RPMI8226 (cell line): Measurements from ENCODE around the gene CD99.
"Not testable (repeated sequence)": the region's sequence is repeated elsewhere in the genome, so short reads cannot be mapped to it uniquely, and the experiment has no call there.

Experiments used
- DNase-seq: peaks from one replicate; pipeline ENCODE4 v3.0.0-alpha.2; 2015

Gene CD99, protein sequence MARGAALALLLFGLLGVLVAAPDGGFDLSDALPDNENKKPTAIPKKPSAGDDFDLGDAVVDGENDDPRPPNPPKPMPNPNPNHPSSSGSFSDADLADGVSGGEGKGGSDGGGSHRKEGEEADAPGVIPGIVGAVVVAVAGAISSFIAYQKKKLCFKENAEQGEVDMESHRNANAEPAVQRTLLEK

GRCh38 chrX:2690856-2691542 lies at the start of gene CD99:
Gene CD99 (plus strand): TSS chrX:2691295. CDS start chrX:2691361, 66 bp downstream.
- DNase-seq, result peak; percentile 90

- no peak for DNase-seq
These were observed 48.9 kb upstream of the CD99 start for GRCh38 chrX:2642146-2642545.

DNA sequence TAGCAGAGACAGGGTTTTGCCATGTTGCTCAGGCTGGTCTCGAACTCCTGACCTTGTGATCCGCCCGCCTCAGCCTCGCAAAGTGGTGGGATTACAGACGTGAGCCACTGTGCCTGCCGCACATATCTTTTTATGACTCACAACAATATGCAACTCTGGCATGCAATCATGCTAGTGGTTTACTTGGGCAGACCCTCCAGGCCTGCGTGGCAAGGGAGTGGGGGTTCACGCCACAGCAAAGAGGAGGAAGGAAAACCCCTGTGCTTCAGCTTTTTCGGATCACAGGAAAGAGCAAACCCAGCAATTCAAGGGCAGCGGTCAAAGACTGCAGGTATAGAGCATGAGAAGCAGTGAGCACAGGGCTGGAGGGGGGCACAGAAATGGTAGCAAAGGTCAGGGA lies 48.3 kb upstream of the CD99 start:
- DNase-seq, result no peak

GRCh38 chrX:2643880-2644279 lies 47.2 kb upstream of the CD99 start:
- DNase-seq, result no peak

GRCh38 chrX:2645563-2645962 lies 45.5 kb upstream of the CD99 start:
- no peak for DNase-seq

DNA sequence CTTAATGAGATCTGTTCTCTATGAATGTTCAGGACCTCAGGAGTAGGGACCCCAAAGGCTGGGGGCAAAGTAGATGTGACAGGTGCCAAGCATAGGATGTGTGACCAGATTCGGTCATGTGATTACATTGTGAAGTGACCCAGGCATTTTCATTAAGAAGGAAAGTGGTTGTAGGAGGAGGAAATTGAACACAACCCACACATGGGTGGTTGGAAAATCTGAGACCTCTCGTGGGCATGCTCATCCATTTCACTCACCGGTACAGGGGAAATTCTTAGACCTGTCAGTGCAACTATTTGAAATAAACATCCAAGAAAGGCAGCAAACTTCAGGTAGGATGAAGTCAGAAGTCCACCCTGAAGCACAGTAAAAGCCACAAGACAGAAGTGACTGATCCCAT lies 43.5 kb upstream of the CD99 start:
- DNase-seq, result no peak

DNA sequence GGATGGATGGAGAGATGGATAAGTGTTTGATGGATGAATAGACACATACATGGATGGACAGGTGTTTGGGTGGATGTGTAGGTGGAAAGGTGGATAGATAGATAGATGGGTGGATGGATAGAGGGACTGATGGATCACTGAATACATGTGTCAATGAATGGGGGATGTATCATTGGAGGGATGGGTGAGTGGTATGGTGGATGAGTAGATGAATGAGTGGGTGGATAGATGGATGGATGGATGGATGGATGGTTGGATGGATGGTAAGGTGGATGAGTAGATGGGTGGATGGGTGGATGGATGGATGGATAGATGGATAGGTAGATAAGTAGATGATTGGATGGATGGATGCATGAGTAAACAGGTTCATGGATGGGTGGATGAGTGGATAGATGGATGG lies 41.1 kb upstream of the CD99 start:
- no peak for DNase-seq

DNA sequence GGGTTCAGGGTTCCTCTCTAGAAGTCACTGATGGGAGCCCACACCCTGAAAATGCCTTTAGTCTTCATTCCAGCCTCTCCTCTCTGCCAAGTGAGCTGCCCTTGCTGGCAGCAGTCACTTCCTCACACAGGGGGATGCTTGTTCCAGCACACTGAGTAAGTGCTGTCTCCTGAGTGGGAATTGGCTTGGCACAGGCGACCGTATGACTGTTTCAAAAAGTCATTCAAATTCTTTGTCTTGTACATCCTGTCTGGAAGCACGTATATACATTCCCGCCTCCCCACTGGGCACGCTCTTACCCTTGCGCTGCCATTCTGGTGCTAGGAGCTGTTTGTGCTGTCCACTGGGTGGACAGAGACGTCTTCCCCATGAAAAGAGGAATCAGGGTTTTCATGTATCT lies 40.2 kb upstream of the CD99 start:
- DNase-seq, result no peak

GRCh38 chrX:2652106-2652505 lies 39.0 kb upstream of the CD99 start:
- DNase-seq, result no peak

GRCh38 chrX:2654436-2655340 lies 36.4 kb upstream of the CD99 start:
- peak; percentile 64 for DNase-seq

DNA sequence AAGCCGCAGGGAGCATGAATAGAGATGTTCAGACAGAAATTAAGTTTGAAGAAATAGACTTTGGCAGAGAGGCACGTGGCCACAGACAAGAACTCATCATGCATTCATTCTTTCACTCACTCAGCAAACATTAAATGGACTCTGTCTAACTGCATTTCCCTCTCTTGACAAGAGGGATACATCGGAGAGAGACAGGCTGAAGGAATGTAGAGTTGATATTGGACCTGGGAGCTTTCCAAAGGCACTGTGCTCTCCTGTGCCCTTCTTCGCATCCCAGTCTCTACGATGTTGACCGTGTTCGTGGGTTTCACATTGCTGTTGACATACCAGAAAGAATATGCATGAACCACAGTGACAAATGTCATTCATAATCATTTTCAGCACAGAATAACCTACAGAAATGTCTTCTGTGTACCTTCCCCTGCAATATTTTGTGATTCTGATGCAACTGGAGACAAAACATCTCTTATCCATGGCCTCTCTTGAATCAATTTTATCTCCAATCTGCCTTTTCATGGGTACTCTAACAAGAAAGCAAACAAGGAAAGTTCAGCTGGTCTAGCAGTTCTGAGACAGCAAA lies 34.7 kb upstream of the CD99 start:
- DNase-seq, result no peak

DNA sequence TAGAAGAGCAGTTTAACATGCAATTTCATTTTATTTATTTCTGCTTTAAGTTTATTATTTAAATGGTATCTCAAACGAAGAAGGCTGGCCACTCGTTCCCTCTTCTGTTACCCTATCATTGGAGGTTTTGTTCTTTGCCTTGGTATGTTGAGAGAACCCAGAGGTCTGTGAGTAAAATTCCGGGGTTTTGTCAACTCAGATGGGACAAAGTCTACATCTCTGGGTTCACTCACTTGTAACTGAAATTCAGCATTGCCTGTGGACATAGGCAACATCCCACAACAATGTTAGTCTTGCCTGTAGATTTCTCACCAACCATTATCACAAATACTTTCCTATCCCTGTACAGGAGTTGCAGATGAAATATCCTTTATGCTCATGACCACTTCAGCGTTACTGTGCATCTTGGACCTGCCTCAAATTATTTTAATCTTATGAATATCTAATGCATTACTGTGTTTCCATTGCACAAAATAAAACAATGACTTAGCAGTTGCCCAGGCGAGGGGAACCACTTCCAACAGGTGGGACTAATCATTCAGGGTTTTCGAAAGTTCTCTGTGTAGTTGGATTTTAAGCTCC lies 33.5 kb upstream of the CD99 start:
- no peak for DNase-seq

GRCh38 chrX:2658585-2659292 lies 32.4 kb upstream of the CD99 start:
- peak; percentile 19 for DNase-seq

DNA sequence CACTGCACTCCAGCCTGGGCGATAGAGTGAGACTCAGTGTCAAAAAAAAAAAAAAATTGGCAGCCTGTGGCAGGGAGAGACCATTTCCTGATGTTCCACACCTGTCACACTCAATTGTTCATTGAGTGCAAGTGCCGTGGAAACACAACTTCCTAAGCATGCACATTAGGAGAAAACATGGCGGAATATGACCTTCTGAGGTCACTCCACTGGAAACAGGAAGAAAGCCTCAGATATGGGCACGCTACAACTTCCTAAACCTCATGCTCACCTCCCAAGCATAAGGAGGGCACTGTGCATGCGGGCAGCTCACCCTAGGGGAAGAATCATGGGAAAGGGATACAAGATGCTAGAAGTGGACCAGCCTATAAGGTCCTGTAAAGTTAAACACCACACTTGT lies 28.5 kb upstream of the CD99 start:
- no peak for DNase-seq

- no peak for DNase-seq
These were observed 26.6 kb upstream of the CD99 start for GRCh38 chrX:2664502-2664901.

DNA sequence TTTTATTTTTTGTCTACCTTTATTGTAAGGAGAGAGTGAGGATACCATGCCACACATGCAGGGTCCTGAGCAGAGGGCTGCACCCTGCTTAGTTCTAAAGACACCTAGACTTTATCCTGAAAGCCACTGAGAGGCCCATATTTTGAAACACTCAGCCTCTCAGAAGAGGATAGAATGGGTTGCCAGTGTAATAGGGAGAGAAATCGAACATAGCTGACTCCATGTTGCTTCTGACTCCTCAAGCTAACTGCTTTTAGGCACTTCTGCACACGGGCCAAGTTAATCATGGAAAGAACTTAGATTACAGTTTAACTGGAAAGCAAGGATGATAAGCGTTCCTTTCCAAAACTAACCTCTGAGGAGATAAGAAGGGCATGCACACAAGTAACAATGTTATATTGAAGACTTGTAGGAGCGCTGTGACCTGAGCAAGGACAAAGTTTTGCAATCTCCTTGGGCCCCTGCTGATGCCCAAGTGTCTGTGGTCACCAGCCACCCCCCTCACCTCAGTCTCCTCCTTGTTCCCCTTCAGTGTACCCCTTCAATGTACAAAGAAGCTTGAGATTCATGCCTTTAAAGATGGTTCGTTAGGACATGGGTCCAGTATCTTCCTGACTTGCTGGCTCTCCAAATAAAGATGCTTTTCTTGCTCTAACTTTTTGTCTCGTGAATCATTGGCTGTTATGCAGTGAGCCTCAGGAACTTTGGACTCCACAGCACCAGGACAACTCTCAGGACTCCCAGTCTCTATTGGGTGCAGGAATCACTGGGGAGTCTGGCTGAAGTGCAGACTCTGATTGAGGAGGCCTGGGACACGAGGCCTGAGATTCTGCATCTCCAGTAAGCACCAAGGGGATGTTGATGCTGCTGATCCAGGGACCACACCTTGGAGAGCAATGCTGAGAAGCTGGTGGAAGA lies 25.4 kb upstream of the CD99 start:
- DNase-seq, result no peak

- no peak for DNase-seq
These were observed 24.6 kb upstream of the CD99 start for GRCh38 chrX:2666491-2666890.

DNA sequence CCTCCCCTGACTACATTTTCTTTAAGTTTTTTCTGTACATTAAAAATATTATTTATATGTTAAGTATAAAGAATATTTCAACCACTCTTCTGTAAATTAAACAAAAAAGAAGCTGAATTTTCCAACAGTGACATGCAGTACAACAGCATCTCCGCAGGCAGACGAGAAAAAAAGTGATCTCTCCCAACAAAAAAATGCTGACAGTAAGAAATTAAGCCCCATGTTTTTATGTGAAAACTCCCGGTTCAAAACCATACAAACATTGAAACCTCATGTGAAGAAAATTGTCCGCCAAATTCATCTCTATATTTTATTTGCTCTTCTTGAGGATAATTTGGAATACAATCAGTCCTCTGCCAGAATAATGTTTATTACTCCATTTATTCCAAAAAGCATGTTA lies 20.1 kb upstream of the CD99 start:
- DNase-seq, result no peak

DNA sequence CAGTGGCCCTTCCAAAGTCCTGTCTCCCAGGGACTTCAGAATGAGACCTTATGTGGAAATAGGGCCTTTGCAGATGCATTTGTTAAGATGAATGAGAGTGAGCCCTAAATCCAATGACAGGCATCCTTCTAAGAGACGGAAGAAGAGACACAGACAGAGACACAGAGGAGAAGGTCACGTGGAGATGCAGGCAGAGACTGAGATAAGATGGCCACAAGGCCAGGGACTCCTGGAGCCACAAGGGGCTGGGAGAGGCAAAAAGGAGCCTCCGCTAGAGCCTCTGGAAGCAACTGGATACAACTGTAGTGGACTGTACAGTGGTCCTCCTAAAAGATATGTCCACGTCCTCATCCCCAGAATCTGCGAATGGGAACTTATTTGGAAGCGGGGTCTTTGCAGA lies 19.0 kb upstream of the CD99 start:
- no peak for DNase-seq

DNA sequence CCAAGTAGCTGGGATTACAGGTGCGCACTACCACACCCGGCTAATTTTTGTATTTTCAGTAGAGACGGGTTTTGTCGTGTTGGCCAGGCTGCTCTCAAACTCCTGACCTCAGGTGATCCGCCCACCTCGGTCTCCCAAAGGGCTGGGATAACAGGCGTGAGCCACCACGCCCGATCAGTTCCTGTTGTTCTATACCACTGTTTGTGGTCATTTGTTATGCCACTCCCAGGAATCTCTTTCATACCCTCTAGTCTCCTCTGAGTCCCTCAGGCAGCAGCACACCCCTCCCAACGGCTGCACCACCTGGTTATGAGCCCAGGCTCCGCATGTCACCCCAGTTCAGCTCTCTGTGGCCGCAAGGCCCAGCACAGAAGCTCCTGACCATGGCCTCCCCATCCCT lies 17.5 kb upstream of the CD99 start:
- no peak for DNase-seq

DNA sequence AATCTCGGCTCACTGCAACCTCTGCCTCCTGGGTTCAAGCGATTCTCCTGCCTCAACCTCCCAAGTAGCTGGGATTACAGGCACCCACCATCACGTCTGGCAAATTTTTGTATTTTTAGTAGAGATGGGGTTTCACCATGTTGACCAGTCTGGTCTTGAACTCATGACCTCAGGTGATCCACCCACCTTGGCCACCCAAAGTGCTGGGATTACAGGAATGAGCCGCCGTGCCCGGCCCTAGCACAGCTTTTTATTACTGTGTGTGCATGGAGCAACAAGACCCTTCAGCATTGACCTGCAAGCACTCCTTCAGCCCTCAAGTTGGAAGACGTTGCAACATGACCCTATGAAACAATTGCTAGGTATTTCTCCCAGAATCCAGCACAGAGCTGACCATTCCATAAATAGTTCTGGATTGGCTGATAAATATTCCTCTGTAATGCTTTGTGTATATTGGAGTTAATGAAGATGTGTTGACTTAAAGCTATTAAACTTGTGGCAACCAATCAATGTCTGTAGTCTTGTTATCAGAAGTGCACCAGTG lies 15.4 kb upstream of the CD99 start:
- DNase-seq, result not testable (repeated sequence)
